NCI-H526 treated with DMSO at 0.1 percent for 48 hours (cell line): ENCODE data around the gene COPS8.

Experiments used
- DNase-seq: peaks from one replicate; lab custom pipeline; 2025; lab: John Stamatoyannopoulos, UW

Gene COPS8

DNA sequence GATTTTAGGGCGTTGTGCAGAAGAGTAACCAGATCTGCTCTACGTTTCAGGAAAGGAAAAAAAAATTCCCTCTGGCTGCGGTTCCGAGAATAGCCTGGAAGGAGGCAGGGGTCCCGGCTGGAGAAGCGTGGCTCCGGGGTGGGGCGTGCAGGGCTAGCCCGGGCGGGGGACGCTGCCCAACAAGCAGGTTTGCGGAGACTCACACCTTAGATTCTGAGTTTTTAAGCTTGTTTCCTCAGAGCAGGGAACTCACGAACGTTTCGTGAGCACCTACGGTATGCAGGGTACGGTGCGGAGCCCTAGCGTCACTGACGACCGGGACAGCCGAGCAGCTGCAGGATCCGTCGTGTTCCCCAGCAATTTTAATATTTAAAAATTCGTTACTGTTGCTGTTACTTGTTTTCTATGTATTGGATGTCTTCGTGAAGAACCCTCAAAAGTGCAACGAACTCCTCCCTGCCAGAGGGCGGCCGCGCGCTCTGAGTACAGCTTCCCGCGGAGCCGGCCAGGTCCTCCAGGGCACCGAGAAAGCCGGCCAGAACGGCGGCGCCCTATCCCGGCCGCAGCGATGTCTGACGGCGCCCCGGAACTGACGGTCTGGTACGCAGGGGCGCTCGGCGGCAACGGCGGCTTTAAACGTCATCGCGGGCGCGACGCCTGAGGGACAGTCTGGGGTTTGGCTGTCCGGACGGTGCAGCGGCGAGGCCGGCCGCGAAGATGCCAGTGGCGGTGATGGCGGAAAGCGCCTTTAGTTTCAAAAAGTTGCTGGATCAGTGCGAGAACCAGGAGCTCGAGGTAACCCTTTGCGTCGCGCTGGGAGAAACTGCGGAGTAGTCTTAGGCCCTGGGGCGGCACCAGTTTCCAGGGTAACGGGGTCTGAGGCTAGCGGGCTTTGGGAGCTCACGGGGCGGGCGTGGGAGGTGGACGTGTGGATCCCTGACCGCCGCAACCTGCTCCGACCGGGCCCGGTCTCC lies at the start of gene COPS8:
TSS of gene COPS8 (plus strand) at position 642 of the 974 bp plus-strand sequence. CDS start at position 718, 76 bp downstream.
- DNase-seq = peak; percentile 87

DNA sequence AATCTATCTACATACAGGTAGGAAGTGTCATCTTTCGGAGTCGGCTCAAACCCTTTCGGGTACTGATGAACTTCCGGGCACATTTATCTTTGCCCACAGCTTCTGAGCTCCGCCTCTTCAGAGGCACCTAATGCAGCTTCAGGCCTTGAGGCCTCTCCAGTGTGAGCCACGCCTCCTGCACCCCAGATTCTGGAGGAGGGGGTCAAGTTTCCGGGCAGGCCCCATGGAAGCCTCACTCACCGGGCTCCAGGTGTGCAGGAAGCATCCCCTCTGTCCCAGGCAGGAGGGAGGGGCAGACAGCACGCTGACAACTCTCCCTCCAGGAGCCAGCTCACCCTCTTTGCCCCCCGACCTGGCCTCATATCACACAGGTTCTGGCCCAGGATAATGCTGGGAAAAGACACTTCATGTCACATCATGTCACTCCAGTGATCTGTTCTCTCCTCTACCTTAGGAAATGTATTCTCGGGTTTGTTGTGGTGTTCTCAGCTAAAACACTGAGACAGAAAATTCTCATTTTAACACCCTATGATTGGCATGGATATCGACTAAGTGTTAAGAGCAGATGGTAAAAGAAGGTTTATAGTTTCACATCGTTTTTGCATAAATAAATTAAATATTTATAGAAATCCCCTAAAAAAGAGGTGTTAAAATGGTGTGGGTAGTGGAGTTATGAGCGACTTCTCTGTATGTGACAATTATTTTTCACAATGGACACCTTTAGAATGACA lies 46.2 kb upstream of the COPS8 start:
- DNase-seq = no peak

DNA sequence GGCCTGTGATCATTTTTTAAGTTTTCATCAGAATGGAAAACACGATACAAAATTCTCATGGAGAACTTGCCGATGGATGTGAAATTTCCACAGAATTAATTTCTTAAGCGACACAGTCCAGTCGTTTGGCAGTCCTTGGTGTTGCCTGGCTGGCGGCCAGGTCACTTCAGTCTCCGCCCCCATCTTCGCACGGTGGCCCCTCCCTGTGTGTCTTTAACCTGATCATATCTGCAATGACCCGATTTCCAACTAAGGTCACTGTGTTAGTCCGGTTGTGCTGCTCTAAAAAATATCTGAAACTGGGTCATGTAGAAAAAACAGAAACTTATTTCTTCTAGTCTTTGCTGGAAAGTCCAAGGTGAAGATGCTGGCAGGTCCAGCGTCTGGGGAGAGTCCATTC lies 44.5 kb upstream of the COPS8 start:
- DNase-seq = no peak

DNA sequence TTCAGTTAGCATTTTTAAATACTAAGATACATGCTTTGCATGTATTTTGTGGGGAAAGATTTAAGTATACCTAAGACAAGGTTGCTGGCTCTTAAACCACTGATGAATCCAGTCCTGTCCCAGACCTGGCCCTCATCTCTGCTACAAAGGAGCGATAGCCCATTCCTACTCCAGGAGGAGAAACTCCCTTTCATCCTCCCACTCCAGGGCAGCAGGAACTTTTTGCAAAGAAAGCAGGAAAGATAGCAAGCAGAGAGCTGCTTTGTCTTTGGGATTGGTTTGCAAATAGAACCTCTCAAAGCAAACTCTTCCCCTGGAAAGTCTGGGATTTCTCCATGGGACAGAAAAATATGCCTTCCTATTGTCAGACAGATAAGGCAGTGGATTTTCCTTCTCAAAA lies 43.6 kb upstream of the COPS8 start:
- no peak for DNase-seq

GRCh38 chr2:237043866-237044265 lies 41.8 kb upstream of the COPS8 start:
- no peak for DNase-seq

DNA sequence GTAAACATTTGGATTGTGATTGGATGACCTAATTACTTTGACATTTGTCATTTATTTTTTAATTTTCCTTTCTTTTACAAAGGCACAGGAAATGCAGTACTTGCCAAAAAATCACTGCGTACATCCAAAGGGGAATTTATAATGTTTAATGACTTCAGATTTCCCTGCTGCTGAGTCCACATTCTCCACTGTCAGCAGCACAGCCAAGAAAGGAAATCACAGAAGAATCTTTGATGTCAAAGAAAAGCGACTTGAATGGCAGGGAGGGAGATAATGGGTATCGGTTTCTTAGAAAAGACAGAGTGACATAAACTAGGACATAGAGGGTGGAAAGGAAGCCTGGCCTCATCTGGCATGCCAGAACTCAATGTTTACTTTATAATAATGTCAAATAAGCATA lies 41.4 kb upstream of the COPS8 start:
- no peak for DNase-seq

DNA sequence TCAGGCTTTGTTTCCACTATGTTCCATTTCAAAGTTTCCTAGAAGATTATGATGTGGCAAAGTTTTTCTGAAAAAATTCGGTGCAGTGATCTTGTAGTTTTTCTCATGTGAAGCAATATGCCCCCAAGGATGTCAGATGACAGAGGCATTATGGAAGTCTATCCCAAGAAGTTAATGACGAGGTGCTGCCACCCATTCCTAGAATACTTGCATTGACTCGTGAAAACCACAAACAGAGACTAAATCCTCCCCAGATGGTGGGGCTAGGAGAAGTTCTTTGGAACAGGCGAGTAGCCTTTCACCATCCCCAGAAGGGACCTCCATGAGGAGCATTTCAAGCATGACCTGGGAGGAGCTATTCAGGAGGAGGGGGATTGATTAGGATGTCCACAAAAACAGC lies 40.2 kb upstream of the COPS8 start:
- no peak for DNase-seq

DNA sequence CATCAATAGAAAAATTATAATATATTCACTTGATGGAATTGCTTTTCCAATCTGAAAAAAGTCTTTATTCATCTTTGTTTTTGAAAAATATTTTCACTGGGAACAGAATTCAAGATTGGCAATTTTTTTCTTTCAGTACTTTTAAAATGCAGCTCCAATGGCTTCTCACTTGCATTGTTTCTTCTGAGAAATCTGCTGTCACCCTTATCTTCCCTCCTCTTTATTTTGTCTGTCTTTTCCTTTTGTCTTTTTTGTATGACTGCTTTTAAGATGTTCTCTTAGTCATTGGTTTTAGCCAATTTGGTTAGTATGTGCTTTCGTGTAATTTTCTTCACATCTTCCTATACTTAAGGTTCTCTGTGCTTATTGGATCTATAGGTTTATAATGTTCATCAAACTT lies 37.1 kb upstream of the COPS8 start:
- no peak for DNase-seq

DNA sequence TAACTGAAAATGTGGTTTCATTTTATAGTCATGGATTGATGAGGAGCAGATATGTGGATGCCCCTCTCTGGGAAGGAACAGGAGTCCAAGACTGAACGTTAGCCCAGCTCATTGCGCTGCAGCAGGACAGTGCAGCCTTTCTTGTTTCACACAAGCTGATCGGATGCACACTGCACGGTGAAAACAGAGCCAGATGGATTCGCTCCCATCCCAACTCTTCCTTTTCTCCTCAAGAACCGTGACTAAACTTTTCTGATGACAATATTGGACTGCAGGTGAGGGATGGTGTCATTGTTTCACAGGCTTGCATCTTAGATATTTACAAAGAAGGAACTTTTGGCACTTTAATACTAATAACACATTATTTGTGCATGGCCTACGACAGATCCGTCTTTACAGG lies 33.8 kb upstream of the COPS8 start:
- DNase-seq = peak; percentile 60

DNA sequence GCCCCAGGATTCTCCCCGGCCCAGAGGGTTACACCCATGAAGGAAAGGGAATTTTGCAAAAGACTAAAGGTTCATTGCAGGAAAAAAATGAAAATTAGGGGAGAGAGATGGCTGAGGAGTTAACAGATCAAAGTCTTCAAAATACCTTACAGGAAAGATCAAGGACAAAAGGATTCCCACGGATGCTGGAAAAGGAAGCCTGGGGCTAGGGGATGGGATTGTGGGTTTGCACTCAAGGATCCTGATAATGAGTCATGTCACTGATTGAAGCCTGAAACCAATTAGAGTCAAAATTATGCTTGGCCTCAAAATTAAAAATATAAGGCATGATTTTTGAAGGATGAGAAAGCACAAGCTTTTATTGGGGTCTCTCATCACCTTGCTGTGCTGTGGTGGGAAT lies 32.6 kb upstream of the COPS8 start:
- DNase-seq = no peak

GRCh38 chr2:237055386-237056100 lies 30.1 kb upstream of the COPS8 start:
- peak; percentile 17 for DNase-seq

- DNase-seq = peak; percentile 31
Observed at GRCh38 chr2:237056287-237056875, 29.3 kb upstream of the COPS8 start.

GRCh38 chr2:237057107-237057506 lies 28.6 kb upstream of the COPS8 start:
- DNase-seq = no peak

DNA sequence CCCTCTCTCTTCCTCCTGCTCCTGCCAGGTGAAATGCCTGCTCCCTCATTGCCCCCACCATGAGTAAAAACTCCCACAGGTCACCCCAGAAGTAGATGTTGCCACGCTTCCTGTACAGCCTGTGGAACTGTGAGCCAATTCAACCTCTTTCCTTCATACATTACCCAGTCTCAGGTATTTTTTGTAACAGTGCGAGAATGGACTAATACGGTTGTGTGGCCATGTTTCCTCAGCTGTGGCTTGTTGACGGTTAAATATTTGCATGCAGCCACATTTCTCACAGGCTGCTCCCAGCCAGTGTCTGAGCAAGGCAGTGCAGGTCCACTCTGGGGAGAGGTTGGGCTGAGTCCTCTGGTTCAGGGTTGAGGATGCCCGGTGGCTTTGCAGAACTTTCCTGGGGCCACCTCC lies 27.8 kb upstream of the COPS8 start:
- DNase-seq = peak; percentile 91

- no peak for DNase-seq
Observed at GRCh38 chr2:237058423-237058822, 27.3 kb upstream of the COPS8 start.

- DNase-seq = no peak
Observed at GRCh38 chr2:237059155-237059875, 26.4 kb upstream of the COPS8 start.

DNA sequence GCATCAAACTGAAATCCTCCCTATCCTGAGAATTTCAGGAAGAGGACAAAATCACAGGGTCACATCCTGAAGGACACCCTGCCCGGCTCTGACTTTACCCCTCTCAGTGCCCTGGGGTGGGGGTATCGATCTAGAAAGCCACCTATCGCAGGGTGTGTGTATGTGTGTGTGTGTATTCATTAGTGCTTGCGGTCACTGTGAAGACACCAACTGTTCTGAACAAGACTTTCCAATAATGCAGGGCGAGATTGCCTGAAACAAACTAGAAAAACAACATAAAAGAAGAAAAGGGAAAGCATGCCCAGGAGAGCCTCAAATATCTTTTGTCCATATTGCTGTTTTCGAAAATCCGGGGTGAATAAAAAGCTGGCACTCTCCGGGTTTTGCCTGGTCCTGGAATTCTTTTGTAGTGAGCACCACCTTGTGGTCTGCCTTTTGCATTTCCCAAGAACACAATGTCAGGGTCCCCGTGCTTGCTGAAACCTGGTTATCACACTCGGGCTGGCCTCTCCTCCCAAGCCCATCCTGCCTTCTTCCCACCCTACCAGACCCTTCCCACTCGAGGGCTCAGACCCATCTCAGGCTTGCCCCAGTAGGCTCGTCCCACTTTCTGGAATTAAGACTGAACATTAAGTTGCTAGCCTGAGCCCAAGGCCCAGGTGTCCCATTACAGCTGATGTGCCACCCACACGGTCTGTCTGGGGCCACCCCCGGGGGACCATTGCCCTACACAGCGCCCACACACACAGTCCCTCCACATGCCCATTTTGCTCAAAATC lies 25.0 kb upstream of the COPS8 start:
- DNase-seq = peak; percentile 87

- no peak for DNase-seq
Observed at GRCh38 chr2:237061356-237061755, 24.3 kb upstream of the COPS8 start.

GRCh38 chr2:237062585-237062984 lies 23.1 kb upstream of the COPS8 start:
- DNase-seq = no peak

DNA sequence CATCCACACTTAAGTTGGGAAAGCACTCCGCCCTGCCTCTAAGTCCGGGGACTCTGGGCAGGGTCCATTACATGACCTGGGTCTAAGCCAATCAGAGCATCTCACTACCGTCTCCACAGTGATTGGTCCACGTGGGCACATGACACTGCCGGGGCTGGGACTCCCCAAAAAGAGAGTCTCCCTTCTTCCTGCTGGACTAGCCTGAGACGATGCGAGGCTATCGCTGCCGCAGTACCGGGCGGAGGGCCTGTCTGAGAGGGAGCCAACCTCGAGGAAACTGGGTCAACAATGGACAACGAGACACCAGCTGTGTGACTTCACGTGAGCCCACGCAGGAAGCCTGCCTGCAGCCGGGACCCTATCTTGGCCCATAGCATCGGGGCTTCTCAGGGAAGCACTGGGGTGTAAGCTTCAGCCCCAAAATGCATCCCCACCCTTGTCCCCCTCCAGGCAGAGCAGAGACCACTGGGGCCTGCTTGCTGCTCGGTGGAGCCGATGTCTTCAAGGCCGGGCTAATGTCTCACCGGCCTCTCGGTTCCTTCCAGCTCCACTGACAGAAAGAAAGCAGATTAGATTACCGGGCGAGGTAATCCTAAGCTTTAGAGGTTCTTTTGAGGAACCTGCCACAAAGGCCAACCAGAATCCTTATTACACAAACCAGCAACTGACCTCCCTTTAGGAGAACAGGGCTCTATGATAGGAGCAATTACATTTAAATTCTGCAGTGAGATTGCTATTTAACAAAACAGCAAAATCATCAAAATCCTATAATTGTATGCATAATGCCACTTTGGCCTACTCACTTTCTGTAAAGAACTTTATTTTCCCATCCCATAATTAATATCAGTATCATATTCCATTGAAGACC lies 21.3 kb upstream of the COPS8 start:
- no peak for DNase-seq
